OCI-LY1 (cell line): ENCODE data around the gene DYRK1A.

Experiments used
- H2AFZ ChIP-seq: fragments of 200-600 bp; sonication (generic), shearing (Covaris generic); 2 replicates; pipeline ENCODE4 v1.6.0; 2014; ENCODE audit warnings: antibody characterized with exemption, mild to moderate bottlenecking, low read length
- H3F3A ChIP-seq: fragments of 200-600 bp; sonication (generic), shearing (Covaris generic); 2 replicates; pipeline ENCODE4 v1.6.0; 2014; ENCODE audit warnings: mild to moderate bottlenecking, antibody characterized with exemption, low read length, moderate library complexity; ENCODE audit not compliant: insufficient read depth
- H3K27ac ChIP-seq: fragments of 200-600 bp; sonication (generic); 2 replicates; pipeline ENCODE4 v1.5.1; 2014; ENCODE audit warnings: low read length, mixed run types, mild to moderate bottlenecking, low read depth; ENCODE audit not compliant: poor library complexity, severe bottlenecking
- H3K27me3 ChIP-seq: fragments of 200-600 bp; sonication (generic); 2 replicates; pipeline ENCODE4 v1.6.0; 2014; ENCODE audit warnings: antibody characterized with exemption, mild to moderate bottlenecking, low read length, moderate library complexity; ENCODE audit not compliant: insufficient read depth
- H3K36me3 ChIP-seq: fragments of 200-600 bp; sonication (generic); 2 replicates; pipeline ENCODE4 v1.6.1; 2014; ENCODE audit warnings: mild to moderate bottlenecking, antibody characterized with exemption, low read length, moderate library complexity, mixed read lengths; ENCODE audit not compliant: insufficient read depth
- H3K4me1 ChIP-seq: fragments of 200-600 bp; sonication (generic); 2 replicates; pipeline ENCODE4 v1.5.1; 2014; ENCODE audit warnings: mild to moderate bottlenecking, low read length, moderate library complexity; ENCODE audit not compliant: insufficient read depth, severe bottlenecking
- H3K4me2 ChIP-seq: fragments of 200-600 bp; sonication (generic), shearing (Covaris generic); 2 replicates; pipeline ENCODE4 v1.6.1; 2014; ENCODE audit warnings: low read length
- H3K4me3 ChIP-seq: fragments of 200-600 bp; sonication (generic); 2 replicates; pipeline ENCODE4 v1.5.1; 2014; ENCODE audit warnings: low read length, low read depth, mild to moderate bottlenecking, mixed read lengths; ENCODE audit not compliant: poor library complexity, severe bottlenecking
- H3K79me2 ChIP-seq: fragments of 200-600 bp; shearing (Covaris generic); 2 replicates; pipeline ENCODE4 v1.6.1; 2016; ENCODE audit warnings: mixed run types, low read length, mixed read lengths; ENCODE audit not compliant: insufficient read depth
- H3K9ac ChIP-seq: fragments of 200-600 bp; sonication (generic), shearing (Covaris generic); 2 replicates; pipeline ENCODE4 v1.6.1; 2014; ENCODE audit warnings: mild to moderate bottlenecking, low read length, mixed read lengths
- H3K9me2 ChIP-seq: fragments of 200-600 bp; sonication (generic), shearing (Covaris generic); 2 replicates; pipeline ENCODE4 v1.6.1; 2014; ENCODE audit warnings: low read depth, mild to moderate bottlenecking, low read length, mixed read lengths
- H3K9me3 ChIP-seq: fragments of 200-600 bp; shearing (Covaris generic); 2 replicates; pipeline ENCODE4 v1.6.1; 2014; ENCODE audit warnings: low read length, mixed read lengths
- H4K20me1 ChIP-seq: fragments of 200-600 bp; sonication (generic), shearing (Covaris generic); 2 replicates; pipeline ENCODE4 v1.6.0; 2016; ENCODE audit warnings: mild to moderate bottlenecking, low read length; ENCODE audit not compliant: insufficient read depth
- CTCF ChIP-seq: fragments of 200-600 bp; sonication (generic), shearing (Covaris generic); IDR thresholded peaks from 2 replicates; pipeline ENCODE4 v1.5.1; 2017; ENCODE audit warnings: mild to moderate bottlenecking, antibody characterized with exemption, low read length, moderate library complexity, mixed read lengths
- EZH2 ChIP-seq: fragments of 200-600 bp; sonication (generic), shearing (Covaris generic); IDR thresholded peaks from 2 replicates; pipeline ENCODE4 v1.8.0; 2017; ENCODE audit warnings: borderline replicate concordance, mixed run types, mild to moderate bottlenecking, antibody characterized with exemption, low read length, moderate library complexity, mixed read lengths

The DYRK1A gene

GRCh38 chr21:37423103-37423502 is 56.5 kb downstream of the DYRK1A start:
- Histone ChIP-seq H3K27ac (no peak overlapping the region), H3K9ac (no peak overlapping the region), H3K9me2 (no peaks in the 10 kb centered on the region), H2AFZ (no peak overlapping the region), H3K27me3 (no peaks in the 10 kb centered on the region), H3K4me1 (no peaks in the 10 kb centered on the region), H3K79me2 (peaks cover 84% of the 10 kb centered on the region), H3K4me3 (no peak overlapping the region), H3K9me3 (no peaks in the 10 kb centered on the region; the same call in 1 of the 2 replicates), H4K20me1 (no peaks in the 10 kb centered on the region), H3K4me2 (no peak overlapping the region), H3F3A (no peaks in the 10 kb centered on the region), H3K36me3 (peaks cover 73% of the 10 kb centered on the region)
- no peak for TF ChIP-seq EZH2
- no peak for TF ChIP-seq CTCF

- no peaks in the 10 kb centered on the region for H3F3A ChIP-seq
- H4K20me1 ChIP-seq: peaks cover 2% of the 10 kb centered on the region; the same call in 1 of the 2 replicates
- H3K4me1 ChIP-seq: no peaks in the 10 kb centered on the region
- no peak overlapping the region for H3K4me3 ChIP-seq
- no peak overlapping the region for H3K4me2 ChIP-seq
- no peak for TF ChIP-seq CTCF
- no peaks in the 10 kb centered on the region; the same call in 1 of the 2 replicates for H3K9me3 ChIP-seq
- no peak overlapping the region for H3K27ac ChIP-seq
- H3K9me2 ChIP-seq: no peaks in the 10 kb centered on the region
- H2AFZ ChIP-seq: no peak overlapping the region
- peaks cover 84% of the 10 kb centered on the region for H3K79me2 ChIP-seq
- no peak overlapping the region for H3K9ac ChIP-seq
- no peaks in the 10 kb centered on the region for H3K27me3 ChIP-seq
- H3K36me3 ChIP-seq: peaks cover 86% of the 10 kb centered on the region
Measured at GRCh38 chr21:37424396-37424795, 57.8 kb downstream of the DYRK1A start.

GRCh38 chr21:37425001-37425400 is 58.4 kb downstream of the DYRK1A start:
- Histone ChIP-seq H3K4me3 (no peak overlapping the region), H3K9me3 (no peaks in the 10 kb centered on the region; the same call in 1 of the 2 replicates), H3F3A (no peaks in the 10 kb centered on the region), H3K36me3 (peaks cover 91% of the 10 kb centered on the region), H4K20me1 (peaks cover 2% of the 10 kb centered on the region; the same call in 1 of the 2 replicates), H3K4me2 (no peak overlapping the region), H2AFZ (no peak overlapping the region), H3K9me2 (no peaks in the 10 kb centered on the region), H3K27me3 (no peaks in the 10 kb centered on the region), H3K27ac (no peak overlapping the region), H3K79me2 (peaks cover 84% of the 10 kb centered on the region), H3K4me1 (no peaks in the 10 kb centered on the region), H3K9ac (no peak overlapping the region)
- no peak for TF ChIP-seq CTCF
- no peak for TF ChIP-seq EZH2
